SU-DHL-6 (cell line): ENCODE results near the gene CLEC11A.

Experiments
- CTCF ChIP-seq: fragments of 200-600 bp; sonication (generic); IDR thresholded peaks from one replicate; pipeline ENCODE4 v1.5.1; 2017; ENCODE audit warnings: antibody characterized with exemption, mild to moderate bottlenecking, low read length, moderate library complexity; ENCODE audit not compliant: insufficient read depth, poor library complexity, severe bottlenecking
- EZH2phosphoT487 ChIP-seq: fragments of 200-600 bp; sonication (generic), shearing (Covaris generic); conservative IDR thresholded peaks from 2 replicates; pipeline ENCODE4 v1.6.1; 2018; ENCODE audit warnings: mild to moderate bottlenecking, antibody characterized with exemption, low read length, moderate library complexity, mixed read lengths

- TF ChIP-seq CTCF: no peak
- no peak for TF ChIP-seq EZH2phosphoT487
Observed at GRCh38 chr19:50753879-50754278, 30.7 kb downstream of the CLEC11A start.
